A673 (cell line): ENCODE results near the gene TEX10. TPM values are rescaled to one million over a fixed set of nuclear protein-coding genes. Genes with fewer than 3 reads are reported as not detected.

Source experiments
- BruUV-seq: library from RNA; stranded (reverse); fragments of 400-500 nt; replicated peaks from 2 replicates; lab custom pipeline; 2021; lab: Mats Ljungman, UMichigan
- CTCF ChIA-PET: fragments of 300-600 bp; sonication (Branson Sonifier 250); formaldehyde crosslinking; loops from one replicate; lab custom pipeline; 2022; ENCODE audit warnings: antibody characterized with exemption; lab: Charles Lee
- POLR2A ChIA-PET: fragments of 300-600 bp; sonication (Branson Sonifier 250); formaldehyde crosslinking; loops from one replicate; lab custom pipeline; 2022; ENCODE audit warnings: antibody characterized with exemption; ENCODE audit not compliant: low non-redundant PET; lab: Charles Lee
- DNase-seq: peaks from one replicate; pipeline ENCODE4 v3.0.0-alpha.2; 2015; ENCODE audit warnings: low spot score
- H3K27ac ChIP-seq: fragments of 200-600 bp; sonication (generic); 2 replicates; pipeline ENCODE4 v1.5.1; 2016; ENCODE audit warnings: mixed run types, low read depth, mild to moderate bottlenecking, mixed read lengths, antibody characterized with exemption, low read length; ENCODE audit not compliant: poor library complexity, severe bottlenecking
- H3K27me3 ChIP-seq: fragments of 200-600 bp; sonication (generic); replicated peaks from 2 replicates; pipeline ENCODE4 v1.6.1; 2017; ENCODE audit warnings: mixed run types, low read depth, mild to moderate bottlenecking, mixed read lengths, antibody characterized with exemption, low read length; ENCODE audit not compliant: insufficient read depth, poor library complexity
- H3K36me3 ChIP-seq: fragments of 200-600 bp; sonication (generic); 2 replicates; pipeline ENCODE4 v1.6.1; 2016; ENCODE audit warnings: mixed run types, mild to moderate bottlenecking, mixed read lengths, antibody characterized with exemption, low read length; ENCODE audit not compliant: insufficient read depth, poor library complexity, severe bottlenecking
- H3K4me1 ChIP-seq: fragments of 200-600 bp; sonication (generic); 2 replicates; pipeline ENCODE4 v1.6.1; 2017; ENCODE audit warnings: mixed run types, mild to moderate bottlenecking, mixed read lengths, antibody characterized with exemption, low read length; ENCODE audit not compliant: insufficient read depth, poor library complexity, severe bottlenecking
- H3K4me3 ChIP-seq: fragments of 200-600 bp; sonication (generic); 2 replicates; pipeline ENCODE4 v1.5.1; 2016; ENCODE audit warnings: low read depth, mixed run types, mild to moderate bottlenecking, mixed read lengths, low read length; ENCODE audit not compliant: poor library complexity, severe bottlenecking
- H3K9me3 ChIP-seq: fragments of 200-600 bp; sonication (generic); 2 replicates; pipeline ENCODE4 v1.6.1; 2016; ENCODE audit warnings: mixed run types, low read depth, mild to moderate bottlenecking, mixed read lengths, antibody characterized with exemption, low read length; ENCODE audit not compliant: poor library complexity, severe bottlenecking
- CTCF ChIP-seq: fragments of 300-800, 200-600 bp; sonication (generic); conservative IDR thresholded peaks from 2 replicates; pipeline ENCODE4 v1.5.1; 2017; ENCODE audit warnings: low read depth, mild to moderate bottlenecking, antibody characterized with exemption, low read length, moderate library complexity, mixed read lengths
- EZH2 ChIP-seq: fragments of 200-600 bp; sonication (generic); IDR thresholded peaks from 2 replicates; pipeline ENCODE4 v1.6.1; 2017; ENCODE audit warnings: borderline replicate concordance, low read depth, mild to moderate bottlenecking, mixed read lengths, antibody characterized with exemption, low read length; ENCODE audit not compliant: poor library complexity, severe bottlenecking
- intact Hi-C: fragments of 100-400 bp; cut with micrococcal nuclease; formaldehyde crosslinking; loops from one replicate; pipeline ENCODE4 v1.10.0; 2022; ENCODE audit not compliant: unreplicated experiment
- total RNA-seq: library from RNA; stranded (reverse); gene quantifications from 2 replicates; pipeline ENCODE4 v1.2.3, GENCODE V29; 2021

The TEX10 gene
- total RNA-seq, 1 experiment from 2014 or later: 46.7 TPM

GRCh38 chr9:100307080-100307479, 45.7 kb downstream of the TEX10 start:
- Histone ChIP-seq H3K36me3 (peaks cover 62% of the 10 kb centered on the region), H3K4me1 (no peaks in the 10 kb centered on the region), H3K27ac (no peak overlapping the region), H3K4me3 (no peak overlapping the region), H3K9me3 (peaks cover 4% of the 10 kb centered on the region), H3K27me3 (no peaks in the 10 kb centered on the region)
- BruUV-seq: no TSS peak
- ChIA-PET CTCF (no interaction called here), POLR2A (no interaction called here)
- no peak for TF ChIP-seq EZH2
- TF ChIP-seq CTCF: no peak
- no peak for DNase-seq
- intact Hi-C loops: no loop called here

- BruUV-seq: no TSS peak
- CTCF ChIA-PET: no interaction called here
Observed at GRCh38 chr9:100306283-100306682, 46.5 kb downstream of the TEX10 start.

GRCh38 chr9:100303747-100304146, 49.0 kb downstream of the TEX10 start:
- TF ChIP-seq EZH2 (no peak), CTCF (no peak)
- H3K27me3 ChIP-seq: no peaks in the 10 kb centered on the region
- H3K4me3 ChIP-seq: no peak overlapping the region
- no TSS peak for BruUV-seq
- no peaks in the 10 kb centered on the region for H3K4me1 ChIP-seq
- H3K27ac ChIP-seq: no peak overlapping the region
- H3K36me3 ChIP-seq: peaks cover 76% of the 10 kb centered on the region
- ChIA-PET CTCF (no interaction called here), POLR2A (no interaction called here)
- peaks cover 4% of the 10 kb centered on the region for H3K9me3 ChIP-seq
- intact Hi-C loops: no loop called here
- no peak for DNase-seq

More at GRCh38 chr9:100306283-100306682, 46.5 kb downstream of the TEX10 start:
- Histone ChIP-seq H3K27me3 (no peaks in the 10 kb centered on the region), H3K36me3 (peaks cover 68% of the 10 kb centered on the region), H3K27ac (no peak overlapping the region), H3K4me3 (no peak overlapping the region), H3K4me1 (no peaks in the 10 kb centered on the region), H3K9me3 (peaks cover 4% of the 10 kb centered on the region)
- no peak for DNase-seq
- TF ChIP-seq CTCF (no peak), EZH2 (no peak)
- POLR2A ChIA-PET: no interaction called here
- intact Hi-C loops: no loop called here
